ENCODE results near the gene MDC1.
"Not testable (repeated sequence)": the region's sequence is repeated elsewhere in the genome, so short reads cannot be mapped to it uniquely, and the experiment has no call there.

MDC1 gene

GRCh38 chr6:30717129-30717844 lies at the start of gene MDC1:
MDC1 (minus strand) TSS chr6:30717281; CDS start chr6:30715175, 2,106 bp downstream.
- peak; percentile 100 for DNase-seq (ENCODE audit: low spot score)

DNA sequence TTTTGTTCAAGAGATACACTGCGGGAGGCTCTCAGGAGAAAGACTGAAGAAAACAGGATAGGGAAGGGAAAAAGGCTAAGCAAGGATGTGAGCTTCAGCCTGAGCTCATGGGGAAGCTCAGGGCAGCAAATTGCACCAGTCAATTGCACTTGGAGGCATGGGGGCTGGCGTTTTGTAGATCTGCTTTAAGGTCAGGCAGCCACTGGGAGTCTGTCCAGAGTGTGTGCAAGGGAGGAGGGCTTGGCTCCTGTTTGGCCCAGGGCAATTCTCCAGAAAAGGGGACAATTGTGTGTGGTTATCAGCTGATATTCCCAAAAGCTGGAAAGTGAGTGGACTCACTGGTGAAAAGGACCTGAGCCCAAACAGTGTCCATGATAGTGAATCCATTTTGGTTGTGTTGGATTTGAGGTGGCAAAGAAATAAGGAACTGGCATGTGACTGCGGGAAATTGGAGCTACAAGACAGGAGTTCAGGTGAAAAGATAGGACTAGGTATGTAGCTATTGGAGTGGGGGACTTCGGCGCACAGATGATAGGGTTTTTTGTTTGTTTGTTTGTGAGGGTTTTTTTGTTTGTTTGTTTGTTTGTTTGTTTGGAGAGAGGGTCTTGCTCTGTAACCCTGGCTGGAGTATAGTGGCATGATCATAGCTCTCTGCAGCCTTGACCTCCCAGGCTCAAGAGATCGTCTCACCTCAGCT lies 49.5 kb upstream of the MDC1 start:
- no peak for DNase-seq (ENCODE audit: low spot score)

DNA sequence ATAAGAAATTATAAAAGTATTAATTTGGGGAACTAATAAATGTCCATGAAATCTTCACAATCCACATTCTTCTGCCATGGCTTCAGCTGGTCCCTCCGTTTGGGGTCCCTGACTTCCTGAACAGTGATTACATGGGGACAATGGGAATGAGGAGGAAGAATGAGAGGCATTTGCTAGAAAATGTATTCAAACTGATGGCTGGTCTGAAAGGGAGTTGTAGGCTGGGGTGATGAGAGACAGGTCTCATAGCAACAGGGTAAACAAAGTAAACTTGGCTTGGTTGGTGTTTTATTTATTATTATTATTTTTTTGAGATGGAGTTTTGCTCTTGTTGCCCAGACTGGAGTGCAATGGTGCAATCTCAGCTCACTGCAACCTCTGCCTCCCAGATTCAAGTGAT lies 48.4 kb upstream of the MDC1 start:
- not testable (repeated sequence) for DNase-seq (ENCODE audit: low spot score)

- DNase-seq (ENCODE audit: low spot score): not testable (repeated sequence)
Observed at GRCh38 chr6:30764490-30765043, 47.5 kb upstream of the MDC1 start.

GRCh38 chr6:30763618-30764489 lies 46.8 kb upstream of the MDC1 start:
- no peak for DNase-seq (ENCODE audit: low spot score)

DNA sequence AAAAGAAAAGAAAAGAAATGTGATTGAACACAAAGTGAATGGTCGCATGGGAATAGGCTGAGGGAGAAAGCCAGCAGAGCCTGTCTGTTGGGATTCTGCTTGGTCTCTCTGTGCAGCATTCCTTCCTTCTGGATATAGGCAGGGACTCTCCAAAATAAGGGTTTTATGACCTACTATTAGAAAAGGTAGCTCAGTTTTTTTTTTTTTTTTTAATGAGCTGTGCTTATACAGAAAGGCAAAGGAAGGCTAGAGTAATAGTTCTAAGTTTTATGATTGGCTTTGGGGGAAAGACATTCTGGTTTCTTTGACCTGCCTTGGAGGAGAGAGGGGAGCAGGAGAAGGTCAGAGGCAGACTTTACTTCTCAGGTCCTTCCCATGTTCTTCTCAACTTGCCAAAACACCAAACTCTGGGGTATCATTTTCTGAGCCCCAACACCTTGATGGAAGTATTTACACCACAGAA lies 46.1 kb upstream of the MDC1 start:
- no peak for DNase-seq (ENCODE audit: low spot score)

- no peak for DNase-seq (ENCODE audit: low spot score)
Observed at GRCh38 chr6:30761791-30762429, 44.8 kb upstream of the MDC1 start.

- no peak for DNase-seq (ENCODE audit: low spot score)
Observed at GRCh38 chr6:30760549-30760948, 43.5 kb upstream of the MDC1 start.

GRCh38 chr6:30759575-30760239 lies 42.6 kb upstream of the MDC1 start:
- DNase-seq (ENCODE audit: low spot score): peak; percentile 51

GRCh38 chr6:30757261-30757904 lies 40.3 kb upstream of the MDC1 start:
- DNase-seq (ENCODE audit: low spot score): no peak

DNA sequence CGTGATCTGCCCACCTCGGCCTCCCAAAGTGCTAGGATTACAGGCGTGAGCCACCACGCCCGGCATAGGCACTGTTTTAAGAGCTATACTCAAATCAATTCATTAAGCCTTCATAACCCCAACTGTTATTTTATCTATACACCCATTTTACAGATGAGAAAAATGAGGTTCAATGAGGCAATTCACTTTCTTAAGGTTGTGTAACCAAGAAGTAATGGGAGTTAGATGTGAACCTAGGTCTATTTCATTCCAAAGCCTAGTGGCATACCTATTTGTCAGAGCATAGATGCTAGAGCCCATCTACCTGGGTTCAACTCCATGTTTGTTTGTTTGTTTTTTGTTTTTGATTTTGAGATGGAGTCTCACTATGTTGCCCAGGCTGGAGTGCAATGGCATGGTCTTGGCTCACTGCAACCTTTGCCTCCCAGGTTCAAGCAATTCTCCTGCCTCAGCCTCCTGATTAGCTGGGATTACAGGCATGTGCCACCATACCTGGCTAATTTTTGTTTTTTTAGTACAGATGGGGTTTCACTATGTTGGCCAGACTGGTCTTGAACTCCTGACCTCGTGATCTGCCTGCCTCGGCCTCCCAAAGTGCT lies 39.4 kb upstream of the MDC1 start:
- DNase-seq (ENCODE audit: low spot score): not testable (repeated sequence)

DNA sequence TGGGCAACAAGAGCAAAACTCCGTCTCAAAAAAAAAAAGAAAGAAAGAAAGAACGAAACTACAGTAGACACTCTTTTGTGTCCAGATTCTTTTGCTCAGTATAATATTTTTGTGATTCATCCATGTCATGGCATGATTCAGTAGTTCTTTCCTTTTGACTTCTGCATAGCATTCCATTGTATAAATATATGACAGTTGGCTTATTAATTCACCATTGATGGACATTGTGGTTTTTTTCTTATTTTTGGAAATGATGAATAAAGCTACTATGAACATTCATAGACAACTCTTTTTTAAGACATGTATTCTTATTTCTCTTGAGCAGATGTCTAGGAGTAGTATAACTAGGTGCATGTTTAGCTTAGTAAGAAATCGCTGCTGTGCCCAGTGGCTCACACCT lies 37.5 kb upstream of the MDC1 start:
- DNase-seq (ENCODE audit: low spot score): no peak

GRCh38 chr6:30752157-30752927 lies 35.3 kb upstream of the MDC1 start:
- DNase-seq (ENCODE audit: low spot score): no peak

DNA sequence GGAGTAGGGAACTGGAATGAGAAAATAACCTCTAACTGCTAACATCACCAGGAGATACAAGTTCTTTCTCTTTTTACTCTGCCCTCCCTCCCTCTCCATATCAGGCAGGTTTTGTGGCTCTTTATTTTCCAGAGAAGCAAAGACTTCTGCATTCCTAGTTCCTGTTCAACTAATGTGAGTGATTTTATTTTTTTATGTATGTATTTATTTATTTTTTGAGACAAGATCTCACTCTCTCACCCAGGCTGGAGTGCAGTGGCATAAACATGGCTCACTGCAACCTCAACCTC lies 33.2 kb upstream of the MDC1 start:
- no peak for DNase-seq (ENCODE audit: low spot score)

DNA sequence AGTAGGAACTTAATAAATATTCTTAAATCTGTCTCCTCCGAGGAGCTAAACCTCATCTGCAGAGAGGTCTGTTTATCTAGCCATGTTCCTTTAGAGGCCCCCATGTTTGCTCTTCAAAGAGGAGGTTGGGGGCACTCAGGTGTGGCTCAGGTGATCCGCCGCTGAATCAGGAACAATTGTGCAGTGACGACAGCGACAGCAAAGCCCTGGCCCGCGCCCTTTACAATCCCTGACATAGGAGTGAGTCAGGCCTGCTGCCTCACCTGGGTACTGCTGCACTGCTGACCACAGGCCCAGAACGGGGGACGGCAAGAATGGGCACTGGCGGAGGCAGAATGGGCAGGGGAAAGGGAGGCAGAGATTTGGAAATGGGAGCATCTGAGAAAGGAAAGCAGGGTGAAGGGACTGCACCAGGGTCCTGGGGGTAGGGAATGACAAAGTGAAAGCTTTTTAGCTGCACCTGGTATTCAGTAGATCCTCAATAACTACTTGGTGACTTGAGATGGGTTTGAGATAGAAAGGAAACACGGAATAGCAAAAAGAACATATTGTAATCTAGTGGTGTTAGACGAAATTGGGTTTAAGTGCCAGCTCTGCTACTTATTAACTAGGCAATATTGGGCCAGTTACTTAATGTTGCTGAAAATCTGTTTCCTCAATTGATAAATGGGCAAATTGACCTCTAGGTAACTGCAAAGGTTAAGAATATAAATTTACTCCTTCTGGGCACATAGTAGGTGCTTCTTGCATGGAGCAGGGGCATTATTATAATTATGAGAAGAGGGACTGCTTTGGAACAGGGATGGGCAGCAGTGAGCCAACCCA lies 32.7 kb upstream of the MDC1 start:
- no peak for DNase-seq (ENCODE audit: low spot score)

DNA sequence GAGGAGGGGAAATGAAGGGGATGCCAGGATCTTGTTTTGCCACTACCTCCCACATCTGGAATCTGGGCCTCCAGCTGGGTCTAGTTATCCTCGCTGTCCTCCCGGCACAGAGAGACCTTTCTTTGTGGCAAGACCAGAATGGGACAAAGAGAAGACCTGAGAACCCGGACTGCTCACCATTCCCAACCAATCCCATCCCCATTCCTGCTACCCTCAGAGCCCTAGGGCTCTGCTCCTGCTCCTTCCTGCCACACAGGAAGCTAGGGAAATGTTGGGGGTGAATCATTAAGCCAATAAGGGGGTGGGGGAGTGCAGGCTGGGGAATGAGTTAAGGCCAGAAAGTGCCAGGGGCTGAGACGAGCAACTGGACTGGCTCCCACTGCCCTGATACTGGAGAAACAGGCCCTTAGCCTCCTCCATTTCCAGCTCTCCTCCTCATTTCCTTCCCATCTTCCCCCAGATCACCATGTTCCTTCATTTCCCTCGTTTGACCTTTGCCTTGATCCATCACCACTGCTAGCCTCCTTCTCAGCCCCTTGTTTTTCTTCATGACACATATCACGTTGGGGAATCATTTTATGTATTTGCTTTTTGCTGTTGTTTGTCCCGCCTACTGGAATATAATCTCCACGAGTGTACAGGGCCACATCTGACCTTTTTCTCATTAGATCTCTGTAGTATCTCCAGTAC lies 31.9 kb upstream of the MDC1 start:
- no peak for DNase-seq (ENCODE audit: low spot score)

GRCh38 chr6:30747902-30748769 lies 31.1 kb upstream of the MDC1 start:
- DNase-seq (ENCODE audit: low spot score): no peak

Measured in kidney capillary endothelial cell (primary cell).